Measurements from ENCODE around the gene FARP1.

FARP1 gene

GRCh38 chr13:98482476-98483444 is 339.9 kb downstream of the FARP1 start:
- in situ Hi-C loops (cut with HindIII; ENCODE audit: low sequenced_read_pairs), result no loop called here

GRCh38 chr13:98483601-98484288 is 340.9 kb downstream of the FARP1 start:
- in situ Hi-C loops (cut with HindIII; ENCODE audit: low sequenced_read_pairs), result no loop called here

- in situ Hi-C loops (cut with HindIII; ENCODE audit: low sequenced_read_pairs), result no loop called here
These were observed 341.7 kb downstream of the FARP1 start for GRCh38 chr13:98484289-98485219.

- in situ Hi-C loops (cut with HindIII; ENCODE audit: low sequenced_read_pairs), result no loop called here
These were observed 342.7 kb downstream of the FARP1 start for GRCh38 chr13:98485561-98485960.

GRCh38 chr13:98486412-98486811 is 343.5 kb downstream of the FARP1 start:
- in situ Hi-C loops (cut with HindIII; ENCODE audit: low sequenced_read_pairs), result no loop called here

GRCh38 chr13:98487016-98487415 is 344.1 kb downstream of the FARP1 start:
- in situ Hi-C loops (cut with HindIII; ENCODE audit: low sequenced_read_pairs), result no loop called here

- in situ Hi-C loops (cut with HindIII; ENCODE audit: low sequenced_read_pairs), result no loop called here
These were observed 344.6 kb downstream of the FARP1 start for GRCh38 chr13:98487522-98487921.

- in situ Hi-C loops (cut with HindIII; ENCODE audit: low sequenced_read_pairs), result no loop called here
These were observed 345.8 kb downstream of the FARP1 start for GRCh38 chr13:98488736-98489135.

- in situ Hi-C loops (cut with HindIII; ENCODE audit: low sequenced_read_pairs), result no loop called here
These were observed 346.7 kb downstream of the FARP1 start for GRCh38 chr13:98489446-98490194.

- in situ Hi-C loops (cut with HindIII; ENCODE audit: low sequenced_read_pairs), result no loop called here
These were observed 347.4 kb downstream of the FARP1 start for GRCh38 chr13:98490195-98490836.

GRCh38 chr13:98490866-98491265 is 348.0 kb downstream of the FARP1 start:
- in situ Hi-C loops (cut with HindIII; ENCODE audit: low sequenced_read_pairs), result no loop called here

- in situ Hi-C loops (cut with HindIII; ENCODE audit: low sequenced_read_pairs), result no loop called here
These were observed 349.6 kb downstream of the FARP1 start for GRCh38 chr13:98492335-98493041.

- in situ Hi-C loops (cut with HindIII; ENCODE audit: low sequenced_read_pairs), result no loop called here
These were observed 350.3 kb downstream of the FARP1 start for GRCh38 chr13:98493042-98493712.

- in situ Hi-C loops (cut with HindIII; ENCODE audit: low sequenced_read_pairs), result no loop called here
These were observed 351.9 kb downstream of the FARP1 start for GRCh38 chr13:98494769-98495168.

- in situ Hi-C loops (cut with HindIII; ENCODE audit: low sequenced_read_pairs), result no loop called here
These were observed 353.0 kb downstream of the FARP1 start for GRCh38 chr13:98495627-98496478.

GRCh38 chr13:98496479-98496791 is 353.5 kb downstream of the FARP1 start:
- in situ Hi-C loops (cut with HindIII; ENCODE audit: low sequenced_read_pairs), result no loop called here

GRCh38 chr13:98496966-98497365 is 354.1 kb downstream of the FARP1 start:
- in situ Hi-C loops (cut with HindIII; ENCODE audit: low sequenced_read_pairs), result no loop called here

GRCh38 chr13:98500963-98501421 is 358.1 kb downstream of the FARP1 start:
- in situ Hi-C loops (cut with HindIII; ENCODE audit: low sequenced_read_pairs), result no loop called here

Data from DLD1 (cell line).